GM21360 (cell line): ENCODE data around the gene TEAD2.

Experiments used
- ATAC-seq: cut with Tn5 transposase; IDR thresholded peaks from one replicate; pipeline ENCODE4 v1.9.1; 2021; ENCODE audit warnings: mild to moderate bottlenecking, moderate library complexity; ENCODE audit not compliant: unreplicated experiment

Gene TEAD2

GRCh38 chr19:49294401-49294800, 67.8 kb downstream of the TEAD2 start:
- no peak for ATAC-seq
